K562 (cell line): ENCODE results near the gene MRPS10.

ENCODE experiments used
- KAT7 ChIP-seq: sonication (generic); formaldehyde crosslinking; IDR thresholded peaks from 2 replicates; pipeline ENCODE4 v1.8.0; 2022; ENCODE audit warnings: missing genetic modification reagents, mild to moderate bottlenecking, borderline replicate concordance
- RFX5 ChIP-seq: IDR thresholded peaks from 2 replicates; pipeline ENCODE4 v1.6.1; 2011; ENCODE audit warnings: low read depth, mild to moderate bottlenecking, improper control_type of control experiment, low read length
- TAF7 ChIP-seq: fragments of 450-650 bp; IDR thresholded peaks from 2 replicates; pipeline ENCODE4 v1.6.1; 2016; ENCODE audit warnings: missing genetic modification characterization, missing compliant biosample characterization
- ZNF3 ChIP-seq: fragments of 250-450 bp; sonication (Bioruptor Pico); IDR thresholded peaks from 2 replicates; pipeline ENCODE4 v1.5.0; 2021; ENCODE audit warnings: mild to moderate bottlenecking, moderate library complexity

DNA sequence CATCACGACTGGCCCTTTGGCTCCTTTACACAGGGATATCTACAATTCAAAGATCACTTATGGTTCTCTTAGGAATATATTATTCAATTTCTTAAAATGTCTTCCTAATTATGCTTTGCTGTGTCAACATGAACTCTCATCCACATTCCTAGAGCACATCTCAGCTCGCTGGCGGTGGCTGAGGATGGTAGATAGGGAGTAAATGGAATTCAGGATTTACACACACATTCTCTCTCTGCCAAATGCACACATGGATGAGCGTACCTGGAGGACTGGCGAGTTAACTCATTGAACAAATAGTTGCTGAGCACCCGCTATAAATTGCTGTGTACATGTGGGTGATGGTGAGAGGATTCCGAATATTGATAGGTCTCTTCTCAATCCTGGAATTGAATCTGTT lies 4.8 kb upstream of the MRPS10 start:
- TF ChIP-seq TAF7 (no peak), RFX5 (no peak), KAT7 (CRISPR knock-in tag) (no peak), ZNF3 (CRISPR knock-in tag) (no peak)
